Panc1 (cell line): ENCODE measurements around the gene STAB1. TPM values are rescaled to one million over a fixed set of nuclear protein-coding genes. Genes with fewer than 3 reads are reported as not detected.

Experiments
- ATAC-seq: fragments of 200-7000 bp; cut with Tn5 transposase; 2 replicates; pipeline ENCODE4 v1.9.1; 2020; ENCODE audit warnings: mild to moderate bottlenecking, moderate library complexity
- BruUV-seq: library from RNA; stranded (reverse); fragments of 400-500 nt; replicated peaks from 2 replicates; lab custom pipeline; 2021; lab: Mats Ljungman, UMichigan
- CTCF ChIA-PET: fragments of 300-600 bp; sonication (Branson Sonifier 250); formaldehyde crosslinking; loops from one replicate; lab custom pipeline; 2022; ENCODE audit warnings: antibody characterized with exemption; lab: Charles Lee
- POLR2A ChIA-PET: fragments of 300-600 bp; sonication (Branson Sonifier 250); formaldehyde crosslinking; loops from one replicate; lab custom pipeline; 2022; ENCODE audit warnings: antibody characterized with exemption; lab: Charles Lee
- DNase-seq: peaks from one replicate; pipeline ENCODE4 v3.0.0-alpha.2; 2010; ENCODE audit warnings: low read depth, low spot score
- H3K27ac ChIP-seq: 2 replicates; pipeline ENCODE4 v1.5.1; 2011; ENCODE audit warnings: mild to moderate bottlenecking, low read length, inconsistent platforms
- H3K27me3 ChIP-seq: fragments of 200-500 bp; sonication (Bioruptor generic); 2 replicates; pipeline ENCODE4 v1.6.0; 2014; ENCODE audit warnings: low read length, inconsistent platforms; ENCODE audit not compliant: control insufficient read depth, insufficient read depth
- H3K36me3 ChIP-seq: fragments of 200-500 bp; sonication (Bioruptor generic); 2 replicates; pipeline ENCODE4 v1.5.1; 2014; ENCODE audit warnings: inconsistent platforms, mild to moderate bottlenecking, low read length, moderate library complexity; ENCODE audit not compliant: control insufficient read depth, insufficient read depth
- H3K4me1 ChIP-seq: 2 replicates; pipeline ENCODE4 v1.5.1; 2011; ENCODE audit warnings: inconsistent platforms, mild to moderate bottlenecking, low read length, moderate library complexity; ENCODE audit not compliant: control insufficient read depth, insufficient read depth
- H3K4me3 ChIP-seq, 2 experiments: 2 replicates each; pipeline ENCODE4 v1.5.1; 2011 to 2012; ENCODE audit warnings: low read depth in 2 of 2, low read length in 2 of 2, mild to moderate bottlenecking in 2 of 2, inconsistent platforms in 1 of 2, moderate library complexity in 1 of 2
- H3K9me3 ChIP-seq: fragments of 200-500 bp; sonication (Bioruptor generic); 2 replicates; pipeline ENCODE4 v1.5.1; 2014; ENCODE audit warnings: low read depth, mild to moderate bottlenecking, inconsistent platforms, low read length, moderate library complexity; ENCODE audit not compliant: control insufficient read depth, insufficient read depth
- POLR2AphosphoS5 ChIP-seq: IDR thresholded peaks from 2 replicates; pipeline ENCODE4 v1.6.1; 2012; ENCODE audit warnings: mild to moderate bottlenecking, low read depth, low read length, moderate library complexity
- SIN3A ChIP-seq: IDR thresholded peaks from 2 replicates; pipeline ENCODE4 v1.6.1; 2012; ENCODE audit warnings: low read depth, mild to moderate bottlenecking, low read length, moderate library complexity, borderline replicate concordance; ENCODE audit not compliant: insufficient read depth
- TCF7L2 ChIP-seq: IDR thresholded peaks from 2 replicates; pipeline ENCODE4 v1.6.1; 2011; ENCODE audit warnings: mild to moderate bottlenecking, low read depth, low read length, inconsistent platforms
- in situ Hi-C: cut with HindIII; loops from 2 replicates; pipeline ENCODE4 v1.10.0; 2016; ENCODE audit warnings: low sequenced_read_pairs, low pct_unique_long_range_greater_than_20kb
- intact Hi-C: fragments of 100-400 bp; cut with micrococcal nuclease; formaldehyde crosslinking; loops from one replicate; pipeline ENCODE4 v1.10.0; 2022; ENCODE audit not compliant: unreplicated experiment
- total RNA-seq: library from RNA; stranded (reverse); gene quantifications from one replicate; pipeline ENCODE4 v1.2.1, GENCODE V29; 2021; ENCODE audit not compliant: unreplicated experiment
- TF ChIP-seq, protein P1 (sequence below): fragments of 450-650 bp; IDR thresholded peaks from 2 replicates; pipeline ENCODE4 v1.5.1; 2017; ENCODE audit warnings: mild to moderate bottlenecking
- TF ChIP-seq, protein P2 (sequence below), 2 experiments: IDR thresholded peaks; 2 replicates each; pipeline ENCODE4 v1.6.1; 2011 to 2012; ENCODE audit warnings: low read depth in 2 of 2, control low read depth in 1 of 2, low read length in 1 of 2, mild to moderate bottlenecking in 1 of 2, moderate library complexity in 1 of 2; ENCODE audit not compliant: insufficient read depth in 1 of 2

The STAB1 gene
- total RNA-seq, 1 experiment from 2014 or later, result 0.39 TPM

DNA sequence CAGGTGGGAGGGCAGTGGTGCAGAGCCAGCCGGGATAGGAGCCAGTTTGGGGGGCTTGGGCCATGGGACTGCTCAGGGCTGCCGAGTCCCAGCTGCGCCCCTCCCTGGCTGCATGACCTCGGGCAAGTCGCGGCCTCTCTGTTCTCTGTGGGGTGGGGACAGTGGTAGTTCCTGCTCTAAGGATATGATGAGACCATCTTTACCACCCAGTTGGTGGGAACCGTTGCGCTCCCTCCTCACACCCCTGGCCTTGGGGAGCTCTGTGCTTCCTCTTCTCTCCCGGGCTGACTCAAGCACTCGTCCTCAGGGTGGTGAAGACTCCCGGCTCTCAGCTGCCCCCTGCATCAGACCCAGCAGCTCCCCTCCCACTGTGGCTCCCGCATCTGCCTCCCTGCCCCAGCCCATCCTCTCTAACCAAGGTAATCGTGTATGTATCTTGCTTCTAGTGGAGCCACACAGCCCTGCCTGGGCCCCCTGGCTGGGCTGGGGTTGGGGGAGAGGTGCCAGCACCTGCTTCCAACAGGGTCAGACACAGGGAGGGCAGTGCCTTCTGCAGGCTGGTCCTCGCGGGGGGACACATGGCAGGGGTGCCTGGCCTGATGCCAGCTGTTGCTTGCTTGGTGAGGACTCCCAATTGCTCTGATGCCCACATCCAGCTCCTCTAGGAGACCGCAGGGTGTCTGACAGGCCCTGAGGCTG lies 15.1 kb upstream of the STAB1 start:
- in situ Hi-C loops, result no loop called here
- CTCF ChIA-PET, result no interaction called here

DNA sequence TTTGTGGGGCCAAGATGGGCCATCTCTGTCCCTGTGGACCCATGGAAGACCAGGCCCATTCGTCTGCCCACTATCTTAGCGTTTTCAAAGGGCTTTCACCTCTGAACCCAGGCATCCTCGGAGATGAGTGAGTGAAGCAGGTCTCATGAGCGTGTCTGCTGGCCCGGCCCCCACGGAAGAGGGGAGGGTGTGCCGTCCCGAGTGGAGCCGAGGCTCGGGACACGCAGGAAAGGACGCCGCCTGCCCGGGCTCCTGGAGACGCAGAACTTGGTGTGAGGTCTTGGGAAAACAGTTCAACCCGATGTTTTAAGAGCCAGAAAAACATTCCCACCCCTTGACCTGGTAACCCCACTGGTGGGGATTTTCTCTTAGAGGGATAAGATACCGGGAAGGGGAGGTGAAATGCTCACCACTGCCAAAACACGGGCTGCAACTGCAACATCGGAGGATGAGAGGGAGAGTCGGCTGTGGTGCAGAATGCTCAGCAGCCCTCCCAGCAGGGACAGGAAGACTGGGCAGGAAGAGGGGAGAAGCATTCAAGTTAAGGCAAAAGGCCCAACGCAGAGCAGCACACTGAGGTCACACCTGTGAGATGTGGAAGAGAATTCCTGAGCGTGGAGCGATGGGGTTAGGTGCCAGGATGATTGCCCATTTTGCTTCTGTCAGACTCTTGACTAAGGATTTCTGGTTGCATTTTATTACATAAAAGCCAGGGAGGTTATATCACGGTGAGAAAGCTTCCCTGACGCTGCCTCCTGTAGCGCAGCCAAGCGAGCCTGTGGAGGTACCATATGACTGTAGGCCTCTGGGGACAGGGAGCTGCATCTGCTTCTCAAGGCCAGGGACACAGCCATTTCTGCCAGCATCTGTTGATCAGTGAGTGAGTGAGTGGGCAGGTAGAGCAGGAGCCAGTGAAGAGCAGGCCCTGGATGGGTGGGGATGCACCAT lies 14.1 kb upstream of the STAB1 start:
- TF ChIP-seq SIN3A (no peak), POLR2AphosphoS5 (no peak), TCF7L2 (no peak)
- TF ChIP-seq, protein P1, sequence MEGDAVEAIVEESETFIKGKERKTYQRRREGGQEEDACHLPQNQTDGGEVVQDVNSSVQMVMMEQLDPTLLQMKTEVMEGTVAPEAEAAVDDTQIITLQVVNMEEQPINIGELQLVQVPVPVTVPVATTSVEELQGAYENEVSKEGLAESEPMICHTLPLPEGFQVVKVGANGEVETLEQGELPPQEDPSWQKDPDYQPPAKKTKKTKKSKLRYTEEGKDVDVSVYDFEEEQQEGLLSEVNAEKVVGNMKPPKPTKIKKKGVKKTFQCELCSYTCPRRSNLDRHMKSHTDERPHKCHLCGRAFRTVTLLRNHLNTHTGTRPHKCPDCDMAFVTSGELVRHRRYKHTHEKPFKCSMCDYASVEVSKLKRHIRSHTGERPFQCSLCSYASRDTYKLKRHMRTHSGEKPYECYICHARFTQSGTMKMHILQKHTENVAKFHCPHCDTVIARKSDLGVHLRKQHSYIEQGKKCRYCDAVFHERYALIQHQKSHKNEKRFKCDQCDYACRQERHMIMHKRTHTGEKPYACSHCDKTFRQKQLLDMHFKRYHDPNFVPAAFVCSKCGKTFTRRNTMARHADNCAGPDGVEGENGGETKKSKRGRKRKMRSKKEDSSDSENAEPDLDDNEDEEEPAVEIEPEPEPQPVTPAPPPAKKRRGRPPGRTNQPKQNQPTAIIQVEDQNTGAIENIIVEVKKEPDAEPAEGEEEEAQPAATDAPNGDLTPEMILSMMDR, result no peak
- TF ChIP-seq, protein P2, sequence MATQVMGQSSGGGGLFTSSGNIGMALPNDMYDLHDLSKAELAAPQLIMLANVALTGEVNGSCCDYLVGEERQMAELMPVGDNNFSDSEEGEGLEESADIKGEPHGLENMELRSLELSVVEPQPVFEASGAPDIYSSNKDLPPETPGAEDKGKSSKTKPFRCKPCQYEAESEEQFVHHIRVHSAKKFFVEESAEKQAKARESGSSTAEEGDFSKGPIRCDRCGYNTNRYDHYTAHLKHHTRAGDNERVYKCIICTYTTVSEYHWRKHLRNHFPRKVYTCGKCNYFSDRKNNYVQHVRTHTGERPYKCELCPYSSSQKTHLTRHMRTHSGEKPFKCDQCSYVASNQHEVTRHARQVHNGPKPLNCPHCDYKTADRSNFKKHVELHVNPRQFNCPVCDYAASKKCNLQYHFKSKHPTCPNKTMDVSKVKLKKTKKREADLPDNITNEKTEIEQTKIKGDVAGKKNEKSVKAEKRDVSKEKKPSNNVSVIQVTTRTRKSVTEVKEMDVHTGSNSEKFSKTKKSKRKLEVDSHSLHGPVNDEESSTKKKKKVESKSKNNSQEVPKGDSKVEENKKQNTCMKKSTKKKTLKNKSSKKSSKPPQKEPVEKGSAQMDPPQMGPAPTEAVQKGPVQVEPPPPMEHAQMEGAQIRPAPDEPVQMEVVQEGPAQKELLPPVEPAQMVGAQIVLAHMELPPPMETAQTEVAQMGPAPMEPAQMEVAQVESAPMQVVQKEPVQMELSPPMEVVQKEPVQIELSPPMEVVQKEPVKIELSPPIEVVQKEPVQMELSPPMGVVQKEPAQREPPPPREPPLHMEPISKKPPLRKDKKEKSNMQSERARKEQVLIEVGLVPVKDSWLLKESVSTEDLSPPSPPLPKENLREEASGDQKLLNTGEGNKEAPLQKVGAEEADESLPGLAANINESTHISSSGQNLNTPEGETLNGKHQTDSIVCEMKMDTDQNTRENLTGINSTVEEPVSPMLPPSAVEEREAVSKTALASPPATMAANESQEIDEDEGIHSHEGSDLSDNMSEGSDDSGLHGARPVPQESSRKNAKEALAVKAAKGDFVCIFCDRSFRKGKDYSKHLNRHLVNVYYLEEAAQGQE (IDR thresholded peaks at IDR 0.05; ENCODE audit: insufficient read depth in 1 of 2, low read depth in 2 of 2, low read length in 1 of 2), result no peak
- Histone ChIP-seq H3K9me3 (no peaks in the 10 kb centered on the region), H3K27ac (no peak overlapping the region), H3K27me3 (no peaks in the 10 kb centered on the region), H3K4me1 (no peaks in the 10 kb centered on the region), H3K36me3 (no peaks in the 10 kb centered on the region), H3K4me3 (no peak overlapping the region)
- intact Hi-C loops, result no loop called here
- DNase-seq, result no peak
- BruUV-seq, result no TSS peak
- in situ Hi-C loops, result no loop called here
- ATAC-seq, result no peak
- CTCF ChIA-PET, result no interaction called here
- POLR2A ChIA-PET, result no interaction called here

More for the DNA sequence above, 15.1 kb upstream of the STAB1 start:
- H3K27me3 ChIP-seq, result no peaks in the 10 kb centered on the region
- TF ChIP-seq, protein P2 (IDR thresholded peaks at IDR 0.05; ENCODE audit: insufficient read depth in 1 of 2, low read depth in 2 of 2, low read length in 1 of 2), result no peak
- TF ChIP-seq, protein P1, result no peak
- TF ChIP-seq POLR2AphosphoS5, result no peak
- no peak for TF ChIP-seq TCF7L2
- TF ChIP-seq SIN3A, result no peak
- DNase-seq, result no peak
- no peaks in the 10 kb centered on the region for H3K9me3 ChIP-seq
- no peak overlapping the region for H3K27ac ChIP-seq
- BruUV-seq, result no TSS peak
- no peak for ATAC-seq
- POLR2A ChIA-PET, result interaction anchor here (0.6 kb wide), 1 partner anchor 332 kb away, joined by 4 read pairs; no protein-coding TSS in a partner anchor
- no peaks in the 10 kb centered on the region for H3K36me3 ChIP-seq
- H3K4me1 ChIP-seq, result no peaks in the 10 kb centered on the region
- intact Hi-C loops, result no loop called here
- no peak overlapping the region for H3K4me3 ChIP-seq
